Choroid plexus epithelial cell (primary cell): Measurements from ENCODE around the gene SCN4B.

Experiments
- DNase-seq: peaks from one replicate; pipeline ENCODE4 v3.0.0-alpha.2; 2010; ENCODE audit warnings: low read depth
- H3K4me3 ChIP-seq: 2 replicates; pipeline ENCODE4 v1.5.1; 2011; ENCODE audit warnings: low read depth, mild to moderate bottlenecking, control low read depth, low read length, moderate library complexity
- CTCF ChIP-seq: conservative IDR thresholded peaks from 2 replicates; pipeline ENCODE4 v1.5.1; 2011; ENCODE audit warnings: low read depth, mild to moderate bottlenecking, control low read depth, inconsistent platforms, low read length, moderate library complexity

Gene SCN4B

GRCh38 chr11:118180300-118180703 lies 27.7 kb upstream of the SCN4B start:
- DNase-seq: peak; percentile 15
- H3K4me3 ChIP-seq: no peak overlapping the region
- peak; percentile 9 for TF ChIP-seq CTCF

GRCh38 chr11:118176778-118177134 lies 24.1 kb upstream of the SCN4B start:
- DNase-seq: no peak
- no peak for TF ChIP-seq CTCF
- H3K4me3 ChIP-seq: no peak overlapping the region

- TF ChIP-seq CTCF: no peak
- DNase-seq: no peak
- no peak within 1 kb of the TSS for H3K4me3 ChIP-seq
These were observed 23.6 kb upstream of the SCN4B start, which contains the start of gene SCN2B for GRCh38 chr11:118175993-118176777. Gene SCN2B, minus strand, starts transcription at chr11:118176639. Its CDS starts 208 bp downstream, at chr11:118176431.

GRCh38 chr11:118175031-118175992 lies 22.7 kb upstream of the SCN4B start:
- no peak for TF ChIP-seq CTCF
- H3K4me3 ChIP-seq: no peak overlapping the region
- DNase-seq: peak; percentile 15

- TF ChIP-seq CTCF: no peak
- no peak for DNase-seq
- no peak overlapping the region for H3K4me3 ChIP-seq
These were observed 21.5 kb upstream of the SCN4B start for GRCh38 chr11:118174006-118174567.

- no peak overlapping the region for H3K4me3 ChIP-seq
- no peak for DNase-seq
- no peak for TF ChIP-seq CTCF
These were observed 19.7 kb upstream of the SCN4B start for GRCh38 chr11:118172356-118172755.
